Colonic mucosa (tissue), 4 donors: ENCODE measurements around the gene MLLT1. TPM values are rescaled to one million over a fixed set of nuclear protein-coding genes. Genes with fewer than 3 reads are reported as not detected.

Source experiments
- DNase-seq: peaks from one replicate; pipeline ENCODE4 v3.0.0-alpha.2; 2020
- H3K27ac ChIP-seq: fragments of 200-600 bp; one replicate; pipeline ENCODE4 v1.8.0; 2021
- H3K27me3 ChIP-seq: fragments of 200-600 bp; one replicate; pipeline ENCODE4 v1.8.0; 2021
- H3K36me3 ChIP-seq: fragments of 200-600 bp; one replicate; pipeline ENCODE4 v1.8.0; 2021
- H3K4me1 ChIP-seq: fragments of 200-600 bp; one replicate; pipeline ENCODE4 v1.8.0; 2021; ENCODE audit warnings: mild to moderate bottlenecking
- H3K4me3 ChIP-seq: fragments of 200-600 bp; one replicate; pipeline ENCODE4 v1.8.0; 2021
- H3K9ac ChIP-seq, 2 donors: one replicate each; pipeline ENCODE4 v1.7.0; 2013; ENCODE audit warnings: control low read depth in 2 of 2, low read depth in 2 of 2, low read length in 2 of 2
- H3K9me3 ChIP-seq: fragments of 200-600 bp; one replicate; pipeline ENCODE4 v1.8.0; 2021
- intact Hi-C: fragments of 100-400 bp; cut with DNase I; formaldehyde crosslinking; loops from one replicate; pipeline ENCODE4 v1.14.1; 2022
- total RNA-seq, 2 donors: library from RNA; stranded (reverse); fragmentation: NEBNext Ultra II Directional in 1 of 2; extraction: Animal tissue kit (Norgen Biotek cat#: 25700) in 1 of 2; gene quantifications; one replicate each; pipeline ENCODE4 v1.2.1, GENCODE V29; 2021
- TF ChIP-seq, protein P1 (sequence below): fragments of 200-600 bp; IDR thresholded peaks from one replicate; pipeline ENCODE4 v1.8.0; 2022; ENCODE audit warnings: antibody characterized with exemption, mild to moderate bottlenecking
- donor health status: healthy.
- donor health status: DM: no; HTN: no; CAD: no.
- donor health status: DM: no; HTN: no; CAD: no.

The MLLT1 gene
- total RNA-seq, 2 donors from 2014 or later = 26.4 to 59.2 TPM

GRCh38 chr19:6241680-6242377 is 37.9 kb downstream of the MLLT1 start:
- intact Hi-C loops = no loop called here
- Histone ChIP-seq H3K4me1 (no peaks in the 10 kb centered on the region), H3K27ac (no peak overlapping the region), H3K27me3 (no peaks in the 10 kb centered on the region), H3K9me3 (no peaks in the 10 kb centered on the region), H3K9ac (no peak overlapping the region), H3K4me3 (no peak overlapping the region), H3K36me3 (no peaks in the 10 kb centered on the region)
- TF ChIP-seq, protein P1, sequence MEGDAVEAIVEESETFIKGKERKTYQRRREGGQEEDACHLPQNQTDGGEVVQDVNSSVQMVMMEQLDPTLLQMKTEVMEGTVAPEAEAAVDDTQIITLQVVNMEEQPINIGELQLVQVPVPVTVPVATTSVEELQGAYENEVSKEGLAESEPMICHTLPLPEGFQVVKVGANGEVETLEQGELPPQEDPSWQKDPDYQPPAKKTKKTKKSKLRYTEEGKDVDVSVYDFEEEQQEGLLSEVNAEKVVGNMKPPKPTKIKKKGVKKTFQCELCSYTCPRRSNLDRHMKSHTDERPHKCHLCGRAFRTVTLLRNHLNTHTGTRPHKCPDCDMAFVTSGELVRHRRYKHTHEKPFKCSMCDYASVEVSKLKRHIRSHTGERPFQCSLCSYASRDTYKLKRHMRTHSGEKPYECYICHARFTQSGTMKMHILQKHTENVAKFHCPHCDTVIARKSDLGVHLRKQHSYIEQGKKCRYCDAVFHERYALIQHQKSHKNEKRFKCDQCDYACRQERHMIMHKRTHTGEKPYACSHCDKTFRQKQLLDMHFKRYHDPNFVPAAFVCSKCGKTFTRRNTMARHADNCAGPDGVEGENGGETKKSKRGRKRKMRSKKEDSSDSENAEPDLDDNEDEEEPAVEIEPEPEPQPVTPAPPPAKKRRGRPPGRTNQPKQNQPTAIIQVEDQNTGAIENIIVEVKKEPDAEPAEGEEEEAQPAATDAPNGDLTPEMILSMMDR = no peak
- no peak for DNase-seq

DNA sequence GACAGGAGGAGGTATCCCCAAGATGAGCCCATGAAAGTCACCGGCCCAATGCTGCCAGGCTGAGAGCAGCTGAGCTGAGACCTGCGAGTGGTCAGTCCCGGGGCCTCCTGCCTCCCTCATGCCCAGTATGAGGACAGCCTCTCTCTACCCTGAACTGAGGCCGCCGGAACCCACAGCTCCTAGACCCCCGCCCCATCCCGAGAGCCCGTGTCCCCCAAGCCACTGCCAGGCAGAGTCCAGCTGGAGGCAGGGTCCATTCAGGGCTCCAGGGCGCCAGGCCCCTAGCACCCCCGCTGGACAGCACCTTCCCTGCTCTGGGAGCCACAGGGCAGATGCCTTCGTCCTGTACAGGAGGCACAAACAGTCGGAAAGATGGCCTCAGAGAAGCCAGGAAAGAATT is 38.7 kb downstream of the MLLT1 start:
- H3K27me3 ChIP-seq = no peaks in the 10 kb centered on the region
- no peak for DNase-seq

GRCh38 chr19:6239871-6240676 is 39.7 kb downstream of the MLLT1 start:
- Histone ChIP-seq H3K9me3 (no peaks in the 10 kb centered on the region), H3K4me1 (no peaks in the 10 kb centered on the region), H3K27ac (no peak overlapping the region), H3K4me3 (no peak overlapping the region), H3K36me3 (no peaks in the 10 kb centered on the region), H3K27me3 (no peaks in the 10 kb centered on the region), H3K9ac (no peak overlapping the region)
- TF ChIP-seq, protein P1 = no peak
- DNase-seq = no peak
- intact Hi-C loops = no loop called here

More for the DNA sequence above, 38.7 kb downstream of the MLLT1 start:
- no peak overlapping the region for H3K9ac ChIP-seq
- H3K9me3 ChIP-seq = no peaks in the 10 kb centered on the region
- no peak overlapping the region for H3K27ac ChIP-seq
- H3K4me3 ChIP-seq = no peak overlapping the region
- TF ChIP-seq, protein P1 = no peak
- intact Hi-C loops = no loop called here
- no peaks in the 10 kb centered on the region for H3K4me1 ChIP-seq
- H3K36me3 ChIP-seq = no peaks in the 10 kb centered on the region

DNA sequence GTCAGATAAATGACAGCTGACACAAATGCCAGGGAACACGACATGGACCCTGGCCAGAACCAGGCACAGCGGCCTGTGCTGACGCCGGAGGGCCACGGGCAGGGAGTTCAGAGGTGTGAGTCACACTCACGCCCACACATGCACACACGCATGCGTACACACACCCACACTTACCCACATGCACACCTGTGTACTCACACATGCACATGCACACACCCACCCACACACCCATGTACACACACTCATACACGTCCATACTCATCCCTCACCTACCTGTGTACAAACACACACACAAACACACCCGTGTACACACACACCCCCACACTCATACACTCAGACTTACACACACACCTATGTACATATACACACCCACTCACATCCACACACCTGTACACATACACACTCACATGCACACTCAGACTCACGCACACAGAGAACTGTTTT is 40.4 kb downstream of the MLLT1 start:
- Histone ChIP-seq H3K36me3 (no peaks in the 10 kb centered on the region), H3K9ac (no peak overlapping the region), H3K27me3 (no peaks in the 10 kb centered on the region), H3K9me3 (no peaks in the 10 kb centered on the region), H3K4me1 (no peaks in the 10 kb centered on the region), H3K27ac (no peak overlapping the region), H3K4me3 (no peak overlapping the region)
- TF ChIP-seq, protein P1 = no peak
- intact Hi-C loops = no loop called here
- no peak for DNase-seq

DNA sequence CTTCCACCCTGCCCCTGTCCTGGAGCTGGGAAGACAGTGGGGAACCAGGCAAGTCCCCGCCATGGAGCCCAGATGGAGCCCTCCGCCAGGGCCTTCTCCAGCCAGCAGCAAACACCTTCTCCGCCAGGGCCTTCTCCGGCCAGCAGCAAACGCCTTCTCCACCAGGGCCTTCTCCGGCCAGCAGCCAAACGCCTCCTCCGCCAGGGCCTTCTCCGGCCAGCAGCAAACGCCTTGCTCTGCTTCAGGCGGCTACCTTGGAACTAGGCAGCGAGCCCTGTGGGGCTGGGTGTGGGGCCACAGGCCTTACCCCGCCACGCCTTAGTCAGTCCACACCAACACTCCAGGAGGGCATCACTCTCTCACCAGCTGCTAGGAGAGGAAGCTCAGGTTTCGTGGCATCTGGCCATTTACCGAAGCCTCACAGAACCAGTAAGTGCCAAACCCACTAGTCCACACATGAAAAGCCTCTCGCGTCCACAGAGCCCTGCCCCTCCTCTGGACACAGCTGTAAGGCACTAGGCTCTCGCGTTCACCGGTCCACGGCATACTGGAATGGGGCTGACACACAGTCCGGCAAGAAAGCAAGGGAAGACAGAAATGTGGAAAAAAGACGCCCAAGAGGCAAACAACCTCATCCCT is 41.0 kb downstream of the MLLT1 start:
- DNase-seq = no peak

More for the DNA sequence above, 41.0 kb downstream of the MLLT1 start:
- no peaks in the 10 kb centered on the region for H3K36me3 ChIP-seq
- no peaks in the 10 kb centered on the region for H3K9me3 ChIP-seq
- H3K4me1 ChIP-seq = no peaks in the 10 kb centered on the region
- intact Hi-C loops = no loop called here
- H3K4me3 ChIP-seq = no peak overlapping the region
- H3K9ac ChIP-seq = no peak overlapping the region
- TF ChIP-seq, protein P1 = no peak
- no peak overlapping the region for H3K27ac ChIP-seq
- no peaks in the 10 kb centered on the region for H3K27me3 ChIP-seq
